ENCODE results near the gene SLAIN2.
"Not testable (repeated sequence)": the region's sequence is repeated elsewhere in the genome, so short reads cannot be mapped to it uniquely, and the experiment has no call there.

The SLAIN2 gene

GRCh38 chr4:48370260-48371134, 29.2 kb downstream of the SLAIN2 start:
- DNase-seq: no peak

GRCh38 chr4:48372272-48372671, 30.9 kb downstream of the SLAIN2 start:
- no peak for DNase-seq

- no peak for DNase-seq
Observed at GRCh38 chr4:48375651-48376304, 34.4 kb downstream of the SLAIN2 start.

GRCh38 chr4:48379587-48380180, 38.4 kb downstream of the SLAIN2 start:
- DNase-seq: no peak

- DNase-seq: no peak
Observed at GRCh38 chr4:48380583-48381167, 39.3 kb downstream of the SLAIN2 start.

GRCh38 chr4:48388525-48389154, 47.3 kb downstream of the SLAIN2 start:
- DNase-seq: no peak

- DNase-seq: no peak
Observed at GRCh38 chr4:48396043-48396442, 54.7 kb downstream of the SLAIN2 start.

- DNase-seq: no peak
Observed at GRCh38 chr4:48400416-48400815, 59.1 kb downstream of the SLAIN2 start.

GRCh38 chr4:48403358-48403757, 62.0 kb downstream of the SLAIN2 start:
- DNase-seq: no peak

- no peak for DNase-seq
Observed at GRCh38 chr4:48403779-48404178, 62.5 kb downstream of the SLAIN2 start.

GRCh38 chr4:48405924-48406323, 64.6 kb downstream of the SLAIN2 start:
- no peak for DNase-seq

GRCh38 chr4:48409203-48409602, 67.9 kb downstream of the SLAIN2 start:
- DNase-seq: no peak

GRCh38 chr4:48410812-48411211, 69.5 kb downstream of the SLAIN2 start:
- no peak for DNase-seq

GRCh38 chr4:48420144-48420543, 78.8 kb downstream of the SLAIN2 start:
- DNase-seq: no peak

GRCh38 chr4:48421101-48421500, 79.8 kb downstream of the SLAIN2 start:
- DNase-seq: no peak

- DNase-seq: no peak
Observed at GRCh38 chr4:48428926-48429325, 87.6 kb downstream of the SLAIN2 start.

- DNase-seq: no peak
Observed at GRCh38 chr4:48429709-48430474, 88.6 kb downstream of the SLAIN2 start.

- DNase-seq: no peak
Observed at GRCh38 chr4:48431401-48431800, 90.1 kb downstream of the SLAIN2 start.

- DNase-seq: no peak
Observed at GRCh38 chr4:48432017-48432416, 90.7 kb downstream of the SLAIN2 start.

GRCh38 chr4:48436318-48436717, 95.0 kb downstream of the SLAIN2 start:
- DNase-seq: no peak

- no peak for DNase-seq
Observed at GRCh38 chr4:48439988-48440387, 98.7 kb downstream of the SLAIN2 start.

- DNase-seq: not testable (repeated sequence)
Observed at GRCh38 chr4:48440914-48441313, 99.6 kb downstream of the SLAIN2 start.
